HK-2 (cell line): ENCODE data around the gene HAGH.
"Not testable (repeated sequence)": the region's sequence is repeated elsewhere in the genome, so short reads cannot be mapped to it uniquely, and the experiment has no call there.

Source experiments
- DNase-seq: peaks from one replicate; pipeline ENCODE4 v3.0.0-alpha.2; 2018; ENCODE audit not compliant: unreplicated experiment

The HAGH gene

DNA sequence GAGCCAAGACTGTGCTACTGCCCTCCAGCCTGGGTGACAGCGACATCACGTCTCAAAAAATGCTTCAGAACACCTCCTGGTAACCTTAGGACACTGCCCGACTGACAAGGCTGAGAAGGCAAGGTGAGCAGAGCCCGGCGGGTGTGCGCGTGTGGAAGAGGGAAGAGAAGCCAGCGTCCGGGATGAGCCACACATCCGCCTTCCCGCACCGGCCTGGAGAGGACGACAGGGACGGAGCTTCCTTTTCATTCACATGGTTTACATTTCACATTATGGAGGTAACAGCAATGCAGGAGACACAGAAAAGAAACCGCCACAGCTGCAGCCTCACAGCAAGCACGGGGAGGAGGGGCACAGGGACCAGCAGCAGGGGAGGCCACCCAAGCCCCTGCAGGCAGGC is 16.5 kb downstream of the HAGH start:
- DNase-seq = no peak

DNA sequence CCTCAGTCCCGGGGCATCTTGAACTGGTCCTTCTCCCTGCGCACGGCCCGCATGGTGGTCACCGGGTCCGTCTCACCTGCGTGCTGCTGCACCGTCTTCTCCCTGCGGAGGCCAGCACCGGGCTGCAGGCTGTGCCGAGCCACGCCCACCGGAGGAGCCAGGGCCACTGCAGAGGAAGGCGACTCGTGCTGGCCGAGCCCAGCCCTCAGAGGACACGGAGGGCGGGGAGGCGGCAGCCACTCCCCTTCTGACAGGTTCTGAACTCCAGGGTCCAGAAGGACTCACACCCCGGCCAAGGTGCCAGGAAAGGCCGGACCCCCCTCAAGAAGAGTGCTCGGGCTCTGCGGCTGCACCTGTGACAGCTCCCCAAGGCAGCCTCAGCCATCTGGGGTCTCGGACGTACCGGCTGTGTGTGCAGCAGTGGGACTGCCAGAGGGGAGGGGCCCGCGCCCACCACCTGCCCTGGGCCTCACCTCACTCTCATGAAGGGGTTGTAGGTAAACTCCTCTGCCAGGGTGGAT is 17.3 kb downstream of the HAGH start:
- no peak for DNase-seq

DNA sequence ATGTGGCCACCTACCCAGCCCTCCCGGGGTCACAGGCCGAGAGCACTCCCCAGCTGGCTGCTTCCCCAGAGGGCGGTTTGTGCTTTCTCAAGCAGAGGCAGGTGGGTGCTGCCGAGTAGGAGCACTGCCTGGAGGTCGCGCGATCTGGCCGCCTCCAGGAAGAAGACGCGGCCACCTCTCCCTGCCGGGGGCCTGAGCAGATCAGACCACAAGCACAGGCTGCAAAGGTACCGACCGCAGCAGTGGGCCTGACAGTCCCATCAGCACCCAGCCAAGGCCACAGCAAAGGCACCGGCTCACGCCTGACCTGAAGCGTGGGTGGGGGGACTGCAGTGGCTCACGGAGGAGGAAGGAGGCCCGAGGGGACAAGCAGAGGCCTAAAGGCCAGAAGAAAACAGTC is 17.9 kb downstream of the HAGH start:
- DNase-seq = no peak

DNA sequence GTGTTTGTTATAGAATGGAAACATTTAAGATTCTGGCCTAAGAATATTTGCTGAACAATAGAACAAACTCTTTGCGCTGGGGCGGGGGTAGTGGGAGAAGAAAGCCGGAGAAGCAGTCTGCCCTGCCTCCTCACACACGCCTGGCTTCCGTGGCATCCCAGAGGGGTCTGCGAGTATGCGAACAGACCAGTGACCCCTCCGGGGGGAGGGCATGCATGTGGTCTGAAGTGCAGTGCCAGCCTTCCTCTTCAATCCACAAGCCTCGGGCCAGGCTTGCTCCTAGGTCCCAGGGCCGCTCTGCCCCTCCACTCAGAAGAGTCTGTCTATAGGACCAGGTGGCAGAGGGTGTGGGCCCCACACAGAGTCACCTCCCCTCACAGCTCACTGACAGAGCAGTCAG is 19.0 kb downstream of the HAGH start:
- no peak for DNase-seq

DNA sequence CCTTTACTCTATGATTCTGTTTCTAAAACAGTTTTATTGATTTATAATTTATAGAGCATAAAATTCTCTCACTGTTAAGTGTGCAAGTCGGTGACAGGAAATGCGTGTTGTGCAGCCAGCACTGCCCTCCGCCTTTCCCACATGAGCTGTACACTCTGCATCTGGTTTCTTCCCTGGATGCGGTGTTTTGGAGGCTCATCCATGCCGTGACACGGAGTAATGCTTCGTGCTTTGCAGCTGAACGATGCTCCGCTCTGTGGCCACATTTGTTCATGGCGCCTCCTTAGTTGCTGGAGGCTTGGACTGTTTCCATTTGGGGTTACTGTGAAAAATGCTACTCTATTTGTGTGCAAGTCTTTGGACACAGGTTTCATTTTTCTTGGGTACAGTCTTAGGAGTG is 25.9 kb downstream of the HAGH start:
- DNase-seq = no peak

DNA sequence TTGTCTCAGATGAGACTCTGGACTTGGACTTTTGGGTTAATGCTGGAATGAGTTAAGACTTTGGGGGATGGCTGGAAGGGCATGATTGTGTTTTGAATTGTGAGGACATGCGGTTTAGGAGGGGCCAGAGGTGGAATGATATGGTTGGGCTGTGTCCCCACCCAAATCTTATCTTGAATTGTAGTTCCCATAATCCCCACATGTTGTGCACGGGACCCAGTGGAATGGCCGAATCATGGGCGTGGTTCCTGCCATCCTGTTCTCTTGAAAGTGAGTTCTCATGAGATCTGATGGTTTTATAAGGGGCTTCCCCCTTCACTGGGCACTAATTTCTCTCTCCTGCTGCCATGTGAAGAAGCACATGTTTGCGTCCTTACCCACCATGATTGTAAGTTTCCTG is 27.4 kb downstream of the HAGH start:
- not testable (repeated sequence) for DNase-seq

DNA sequence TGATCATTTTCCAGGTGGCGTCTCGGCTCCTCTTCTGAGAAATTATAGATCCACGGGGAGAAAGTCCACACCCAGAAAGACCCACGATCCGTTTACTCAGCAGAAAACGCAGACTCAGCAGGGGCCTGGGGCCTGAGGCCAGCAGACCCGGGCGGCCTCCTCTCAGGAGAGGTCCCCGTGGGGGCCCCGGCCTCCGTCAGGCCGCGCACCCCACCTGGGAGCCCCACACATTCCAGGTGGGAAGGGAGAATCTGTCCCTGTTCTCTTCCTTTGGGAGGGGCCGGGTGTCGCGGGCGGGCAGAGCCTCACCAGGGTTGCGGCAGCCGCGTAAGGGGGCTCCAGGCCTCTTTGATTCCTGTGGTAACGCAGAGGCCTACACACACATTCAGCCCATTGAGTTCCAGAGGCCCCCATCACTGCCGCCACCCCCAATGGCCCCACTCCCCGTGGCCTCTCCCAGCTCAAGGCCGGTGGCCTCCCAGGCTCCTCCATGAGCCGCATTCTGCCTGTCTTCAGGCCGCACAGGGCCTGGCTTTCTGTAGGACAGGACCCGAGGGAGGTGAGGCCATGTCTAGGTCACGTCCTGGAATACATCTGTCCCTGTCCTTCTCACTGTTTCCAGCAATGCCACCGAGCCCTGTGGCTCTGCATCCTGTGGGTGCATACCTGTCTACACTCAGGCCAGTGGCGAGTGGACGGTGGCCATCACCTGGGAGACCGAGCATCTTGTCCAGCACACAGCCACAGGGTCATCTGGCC is 31.5 kb downstream of the HAGH start:
- DNase-seq = no peak

DNA sequence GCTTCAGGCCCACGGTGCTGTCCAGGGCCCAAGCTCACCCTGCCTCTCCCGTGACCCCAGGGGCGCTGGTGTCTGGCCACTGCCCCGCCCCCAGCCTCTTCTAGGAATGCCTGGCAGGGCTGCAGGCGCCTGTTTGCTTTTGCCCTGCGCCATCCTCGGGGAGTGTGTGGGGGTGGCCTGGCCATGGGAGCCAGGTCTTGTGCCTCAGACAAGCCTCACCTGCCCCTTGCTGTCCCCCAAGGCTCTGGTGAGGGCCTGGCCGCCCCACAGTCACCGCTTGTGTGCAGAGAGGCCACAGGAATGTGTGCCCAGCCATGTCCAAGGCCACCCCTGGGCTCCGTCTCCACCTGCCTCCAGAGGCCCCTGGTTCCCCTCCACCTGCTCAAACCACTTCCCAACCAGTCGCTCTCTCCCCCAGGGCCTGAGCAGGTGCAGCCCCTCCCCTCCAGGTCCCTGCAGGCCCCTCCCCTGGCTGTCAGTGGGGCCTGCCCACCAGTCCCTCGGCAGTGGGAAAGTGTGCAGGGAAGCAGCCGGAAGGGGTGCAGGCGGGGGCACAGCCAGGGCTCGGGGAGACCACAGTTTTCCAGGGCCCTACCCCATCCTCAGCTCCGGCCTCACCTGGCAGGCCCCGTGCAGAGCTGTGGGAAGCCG is 32.3 kb downstream of the HAGH start:
- DNase-seq = no peak

DNA sequence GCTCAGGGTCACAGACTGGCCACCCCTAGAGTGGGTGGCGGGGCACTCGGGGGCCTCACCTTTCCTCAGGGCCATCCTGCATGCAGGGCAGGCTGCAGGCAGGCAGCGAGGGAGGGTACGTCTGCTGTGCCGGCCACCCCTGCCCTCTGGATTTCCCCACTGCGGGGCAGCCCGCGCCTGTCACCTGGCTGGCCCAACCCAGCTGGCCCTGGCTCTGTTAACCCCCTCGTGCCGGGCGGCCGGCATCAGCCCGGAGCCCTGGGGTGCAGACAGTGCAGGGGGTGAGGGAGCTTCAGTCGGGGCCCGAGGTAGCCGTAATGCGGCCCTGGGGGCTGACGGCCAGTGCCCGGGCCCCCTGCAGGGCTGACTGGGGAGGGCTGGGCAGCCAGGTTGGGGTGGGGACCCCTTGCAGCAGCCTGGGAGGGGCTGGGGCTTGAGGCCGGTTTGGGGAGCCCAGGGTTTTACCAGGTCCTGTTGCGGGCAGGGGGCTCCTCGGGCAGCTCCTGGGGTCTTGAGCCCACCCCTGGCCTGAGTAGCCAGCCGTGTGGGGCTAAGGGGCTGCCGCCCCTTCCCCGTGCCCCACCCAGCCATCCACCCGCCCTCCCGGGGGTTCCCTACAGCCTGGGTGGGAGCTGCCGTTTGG is 32.9 kb downstream of the HAGH start, which contains the start of gene IGFALS:
TSS of gene IGFALS (minus strand) at position 128 of the 643 bp plus-strand sequence. CDS start at position 75, 53 bp downstream.
- no peak for DNase-seq

DNA sequence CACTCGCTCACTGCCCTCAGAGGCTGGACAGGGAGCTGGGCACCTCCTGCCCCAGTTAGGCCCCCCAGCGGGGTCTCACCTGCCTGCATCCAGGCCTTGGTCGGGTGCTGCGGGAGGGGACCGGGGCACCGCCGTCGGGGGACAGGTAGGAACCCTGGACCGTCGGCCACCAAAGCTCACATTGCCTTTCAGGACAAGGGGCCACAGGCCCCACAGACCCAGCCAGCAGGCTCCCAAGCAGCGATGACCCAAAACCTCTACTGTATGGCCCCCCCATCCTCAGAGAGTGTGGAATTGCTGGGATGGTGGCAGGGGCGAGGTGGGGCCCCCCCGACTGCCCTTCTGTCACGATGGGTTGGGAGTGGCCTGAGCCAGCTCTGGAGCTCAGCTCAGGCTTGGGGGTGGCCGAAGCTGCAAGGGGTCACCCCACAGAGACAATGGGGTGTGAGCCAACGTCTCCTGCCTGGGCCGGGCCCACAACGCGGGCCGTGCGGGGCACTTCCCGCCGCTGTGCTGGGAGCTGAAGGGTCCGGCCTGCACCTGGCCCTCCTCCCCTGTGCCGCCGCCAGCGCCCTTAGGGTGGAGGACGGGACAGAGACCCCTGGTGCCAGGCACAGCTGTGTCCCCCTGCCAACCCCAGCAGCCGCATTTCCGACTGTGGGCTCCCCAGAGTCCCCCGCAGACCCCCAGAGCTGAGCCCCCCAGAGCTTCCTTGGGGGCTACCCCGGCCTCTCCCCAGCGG is 33.6 kb downstream of the HAGH start:
- no peak for DNase-seq

DNA sequence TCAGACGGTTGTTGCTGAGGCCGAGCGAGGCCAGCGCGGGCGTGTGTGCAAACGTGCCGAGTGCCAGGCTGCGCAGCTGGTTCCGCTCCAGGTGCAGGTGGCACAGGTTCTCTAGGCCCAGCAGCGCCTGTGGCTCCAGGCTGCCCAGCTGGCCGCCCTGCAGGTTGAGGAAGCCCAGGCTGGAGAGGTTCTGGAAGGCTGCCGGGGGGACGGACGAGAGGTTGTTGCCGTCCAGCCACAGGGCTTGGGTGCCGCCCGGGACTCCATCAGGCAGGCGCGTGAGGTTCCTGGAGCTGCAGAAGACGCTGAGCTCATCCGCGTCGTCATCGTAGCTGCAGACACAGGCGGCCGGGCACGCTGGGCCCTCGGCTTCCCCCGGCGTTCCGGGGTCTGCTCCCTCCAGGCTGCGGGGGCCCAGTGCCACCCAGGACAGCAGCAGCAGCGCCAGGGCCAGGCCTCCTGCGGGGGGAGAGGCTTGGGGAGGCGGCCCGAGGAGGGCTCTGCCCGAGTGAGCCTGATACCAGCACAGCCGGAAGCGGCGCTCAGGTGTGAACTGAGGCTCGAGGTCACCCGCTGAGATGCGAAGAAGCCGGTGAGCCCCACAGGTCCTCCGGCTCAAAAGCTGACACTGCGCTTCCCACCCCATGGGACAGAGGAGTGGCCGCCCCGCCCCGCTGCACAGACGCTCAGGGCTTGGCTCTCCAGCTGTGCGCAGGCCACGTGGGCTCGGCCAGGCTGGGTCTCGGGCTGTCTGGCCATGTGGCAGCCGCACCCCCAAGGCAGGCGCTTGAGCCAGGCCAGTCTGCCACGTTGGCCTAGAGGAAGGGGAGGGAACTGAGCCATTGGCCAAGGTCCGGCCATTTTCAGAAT is 34.4 kb downstream of the HAGH start:
- no peak for DNase-seq

DNA sequence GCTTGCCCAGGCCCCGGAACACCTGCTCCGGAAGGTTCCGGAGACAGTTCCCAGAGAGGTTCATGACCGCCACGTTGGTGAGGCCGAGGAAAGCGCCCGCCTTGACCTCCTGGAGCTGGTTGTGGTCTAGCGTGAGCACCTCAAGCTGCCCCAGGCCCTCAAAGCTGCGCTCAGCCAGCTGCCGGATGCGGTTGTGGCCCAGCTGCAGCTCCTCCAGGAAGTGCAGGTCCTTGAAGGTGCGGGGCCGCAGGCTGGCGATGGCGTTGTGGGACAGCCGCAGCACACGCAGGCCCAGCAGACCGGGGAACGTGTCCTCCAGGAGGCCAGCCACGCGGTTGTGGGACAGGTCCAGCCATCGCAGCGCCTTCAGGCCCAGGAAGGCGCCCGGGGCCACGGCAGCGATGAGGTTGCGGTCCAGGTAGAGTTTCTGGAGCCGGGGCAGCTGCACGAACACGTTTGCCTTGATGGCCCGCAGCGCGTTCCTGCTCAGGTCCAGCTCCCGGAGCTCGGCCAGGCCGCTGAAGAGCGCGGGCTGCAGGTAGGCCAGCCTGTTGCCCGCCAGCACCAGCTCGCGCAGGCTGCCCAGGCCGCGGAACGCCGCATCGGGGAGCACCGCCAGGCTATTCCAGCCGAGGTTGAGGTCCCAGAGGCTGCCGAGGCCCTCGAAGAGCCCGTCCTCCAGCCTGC is 35.2 kb downstream of the HAGH start:
- DNase-seq = no peak

DNA sequence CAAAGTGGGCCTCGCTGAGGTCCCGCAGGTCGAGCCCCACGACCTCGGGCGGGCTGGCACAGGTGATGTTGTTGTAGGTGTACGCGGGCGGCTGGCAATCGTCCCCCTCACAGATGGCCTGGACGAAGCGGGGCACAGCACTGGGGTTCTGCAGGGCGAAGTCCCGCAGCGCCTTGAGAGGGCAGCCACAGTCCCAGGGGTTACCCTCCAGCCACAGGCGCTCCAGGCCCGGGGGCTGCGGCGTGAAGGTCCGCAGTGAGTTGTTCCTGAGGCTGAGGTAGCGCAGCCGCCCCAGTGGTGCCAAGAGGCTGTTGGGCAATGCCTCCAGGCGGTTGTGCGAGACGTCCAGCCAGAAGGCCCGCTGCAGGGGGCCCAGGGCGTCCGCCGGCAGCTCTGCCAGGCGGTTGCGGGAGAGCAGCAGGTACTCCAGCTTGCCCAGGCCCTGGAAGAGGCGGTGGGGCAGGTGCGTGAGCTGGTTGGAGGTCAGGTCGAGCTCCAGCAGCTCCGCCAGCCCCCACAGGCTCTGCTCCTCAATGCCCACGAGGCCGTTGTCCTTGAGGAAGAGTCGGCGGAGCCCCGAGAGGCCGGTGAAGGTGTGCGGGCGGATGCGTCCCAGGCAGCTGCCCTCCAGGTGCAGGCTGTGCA is 35.9 kb downstream of the HAGH start:
- DNase-seq = no peak

DNA sequence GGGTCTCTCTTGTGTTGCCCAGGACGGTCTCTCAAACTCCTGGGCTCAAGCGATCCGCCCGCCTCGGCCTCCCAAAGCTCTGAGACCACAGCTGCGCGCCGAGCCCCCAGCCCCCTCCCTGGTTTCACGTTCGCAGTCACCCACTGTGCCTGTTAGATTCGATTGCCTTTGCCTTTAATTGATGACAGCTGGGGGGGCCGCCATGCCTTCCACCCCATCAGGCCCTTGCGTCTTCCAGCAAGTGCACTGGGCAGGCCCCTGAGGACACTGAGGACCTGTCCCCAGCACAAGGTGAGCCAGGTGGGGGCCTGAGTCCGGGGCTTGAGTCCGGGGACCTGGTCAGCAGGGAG is 36.4 kb downstream of the HAGH start:
- DNase-seq = no peak

DNA sequence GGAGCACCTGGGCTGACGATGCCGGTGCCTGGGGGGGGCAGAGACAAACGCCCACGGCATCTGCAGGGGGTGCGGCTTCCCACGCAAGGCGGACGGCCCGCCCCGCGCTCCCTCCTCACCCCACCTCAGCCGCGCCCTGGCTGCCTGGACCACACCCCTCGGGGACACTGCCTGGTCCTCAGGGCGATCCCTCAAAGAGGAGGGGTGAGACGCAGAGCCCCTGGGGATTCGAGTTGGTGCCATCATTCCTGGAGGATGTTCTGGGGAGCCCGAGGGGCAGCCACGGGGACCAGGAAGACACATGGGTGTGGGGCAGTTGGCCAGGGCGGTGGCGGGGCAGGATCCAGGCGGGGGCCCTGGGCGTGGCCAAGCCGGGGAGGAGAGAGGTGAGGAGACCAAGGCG is 37.0 kb downstream of the HAGH start:
- DNase-seq = no peak

DNA sequence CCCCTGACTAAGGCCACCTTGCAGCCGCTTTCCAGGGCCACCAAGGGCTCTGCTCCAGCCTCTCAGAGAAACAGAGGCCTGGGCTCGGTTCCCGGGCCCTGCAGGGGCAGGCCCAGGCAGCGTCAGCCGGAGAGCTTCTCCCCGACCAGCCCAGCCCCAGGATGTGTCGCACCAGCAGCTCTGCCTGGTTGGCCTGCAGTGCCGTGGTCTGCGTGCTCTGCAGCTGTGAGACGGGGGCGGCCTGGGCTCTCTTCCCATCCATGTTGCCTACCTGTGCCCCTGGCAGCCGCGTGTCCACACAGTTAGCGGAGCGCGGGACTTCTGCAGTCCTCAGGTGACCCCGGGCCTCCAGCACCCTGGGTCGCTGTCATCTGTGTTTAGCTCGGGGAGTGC is 37.9 kb downstream of the HAGH start:
- no peak for DNase-seq

DNA sequence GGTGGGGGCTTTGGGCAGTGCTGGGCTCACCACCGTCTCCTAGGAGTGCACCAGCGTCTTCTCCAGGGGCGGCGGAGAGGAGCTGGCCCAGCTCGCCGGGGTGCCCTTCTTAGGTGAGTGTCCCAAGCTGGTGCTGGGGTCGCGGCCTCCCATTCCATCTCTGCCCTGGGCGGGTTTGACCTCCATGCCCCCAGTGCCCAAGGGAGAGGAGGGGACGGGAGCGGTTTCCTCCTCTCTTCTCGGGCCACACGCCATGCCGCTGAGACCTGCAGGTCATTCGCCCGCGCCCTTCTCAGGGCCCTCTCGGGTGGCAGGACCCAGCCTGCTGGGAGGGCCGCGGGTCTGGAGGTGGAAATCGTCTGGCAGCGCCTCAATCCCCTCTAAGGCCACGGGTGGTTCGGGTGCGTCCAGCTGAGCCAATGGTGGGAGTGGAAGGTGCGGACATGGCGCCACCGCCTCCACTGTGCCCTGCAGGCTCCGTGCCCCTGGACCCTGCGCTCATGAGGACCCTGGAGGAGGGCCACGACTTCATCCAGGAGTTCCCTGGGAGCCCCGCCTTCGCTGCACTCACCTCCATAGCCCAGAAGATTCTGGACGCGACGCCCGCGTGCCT is 38.4 kb downstream of the HAGH start:
- DNase-seq = no peak

DNA sequence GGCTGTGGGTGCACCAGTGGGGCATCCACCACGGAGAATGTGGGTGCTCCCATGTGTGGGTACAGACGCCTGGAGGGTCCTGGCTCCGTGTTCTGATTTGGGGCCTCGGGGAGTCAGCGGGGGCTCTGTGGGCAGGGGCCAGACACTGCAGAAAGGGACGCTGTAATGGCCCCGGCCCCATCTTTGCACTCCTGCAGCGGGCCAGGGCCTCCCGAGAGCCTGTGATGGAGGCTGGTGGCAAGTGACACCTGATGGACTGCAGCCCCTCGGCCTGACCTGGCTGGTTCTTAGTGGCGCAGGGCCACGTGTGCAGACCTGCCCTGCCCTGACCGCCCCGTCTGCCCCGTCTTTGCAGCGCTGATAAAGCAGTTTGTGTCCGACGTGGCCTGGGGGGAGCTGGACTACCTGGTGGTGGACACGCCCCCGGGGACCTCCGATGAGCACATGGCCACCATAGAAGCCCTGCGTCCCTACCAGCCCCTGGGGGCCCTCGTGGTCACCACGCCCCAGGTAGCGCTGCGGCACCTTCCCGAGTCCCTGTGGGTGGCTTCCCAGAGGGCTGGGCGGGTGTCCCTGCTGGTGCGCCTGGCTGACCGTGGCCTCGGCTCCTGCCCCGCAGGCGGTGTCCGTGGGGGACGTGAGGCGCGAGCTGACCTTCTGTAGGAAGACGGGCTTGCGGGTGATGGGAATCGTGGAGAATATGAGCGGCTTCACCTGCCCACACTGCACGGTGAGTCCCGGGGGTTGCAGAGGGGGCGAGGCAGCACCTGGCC is 39.1 kb downstream of the HAGH start:
- DNase-seq = no peak

DNA sequence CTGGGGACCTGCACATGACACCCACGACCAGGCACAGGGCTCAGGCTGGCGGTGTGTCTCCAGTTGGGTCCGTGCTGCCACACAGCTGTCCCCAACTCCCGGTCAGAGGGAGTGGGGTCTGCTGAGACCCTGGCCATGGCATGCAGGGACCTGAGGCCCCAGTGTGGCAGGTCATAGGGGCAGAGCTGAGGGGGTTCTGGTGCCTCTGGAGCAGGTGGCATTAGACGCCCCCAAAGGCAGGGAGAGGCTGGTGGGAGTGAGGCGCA is 39.6 kb downstream of the HAGH start:
- no peak for DNase-seq
